NCI-H1436 (cell line): Measurements from ENCODE around the gene IL17B.
A peak's percentile ranks its signal among the peaks of the same experiment; 100 is the strongest.

Experiments used
- DNase-seq: peaks from one replicate; lab custom pipeline; 2025; lab: John Stamatoyannopoulos, UW

Gene IL17B

GRCh38 chr5:149376711-149377447 lies 2.2 kb downstream of the IL17B start:
- no peak for DNase-seq

GRCh38 chr5:149376104-149376503 lies 3.0 kb downstream of the IL17B start:
- no peak for DNase-seq

- no peak for DNase-seq
Measured at GRCh38 chr5:149375434-149375833, 3.7 kb downstream of the IL17B start.

- DNase-seq: no peak
Measured at GRCh38 chr5:149374801-149375200, 4.3 kb downstream of the IL17B start.

- DNase-seq: no peak
Measured at GRCh38 chr5:149374303-149374702, 4.8 kb downstream of the IL17B start.

- no peak for DNase-seq
Measured at GRCh38 chr5:149372932-149373331, 6.2 kb downstream of the IL17B start.

GRCh38 chr5:149372076-149372795 lies 6.9 kb downstream of the IL17B start:
- DNase-seq: no peak

GRCh38 chr5:149371296-149371962 lies 7.7 kb downstream of the IL17B start:
- DNase-seq: peak; percentile 54

GRCh38 chr5:149370878-149371277 lies 8.2 kb downstream of the IL17B start:
- no peak for DNase-seq

GRCh38 chr5:149367972-149368645 lies 11.0 kb downstream of the IL17B start:
- DNase-seq: no peak

- peak; percentile 75 for DNase-seq
Measured at GRCh38 chr5:149367249-149367971, 11.7 kb downstream of the IL17B start.

- no peak for DNase-seq
Measured at GRCh38 chr5:149366169-149366729, 12.8 kb downstream of the IL17B start.

- no peak for DNase-seq
Measured at GRCh38 chr5:149365418-149365817, 13.7 kb downstream of the IL17B start.

- DNase-seq: no peak
Measured at GRCh38 chr5:149364719-149365118, 14.4 kb downstream of the IL17B start.

GRCh38 chr5:149363936-149364335 lies 15.2 kb downstream of the IL17B start:
- DNase-seq: no peak

- DNase-seq: no peak
Measured at GRCh38 chr5:149363358-149363757, 15.7 kb downstream of the IL17B start.

GRCh38 chr5:149362541-149362940 lies 16.6 kb downstream of the IL17B start:
- no peak for DNase-seq

GRCh38 chr5:149360272-149360671 lies 18.8 kb downstream of the IL17B start:
- no peak for DNase-seq

- DNase-seq: no peak
Measured at GRCh38 chr5:149358868-149359495, 20.1 kb downstream of the IL17B start.

GRCh38 chr5:149358294-149358651 lies 20.8 kb downstream of the IL17B start:
- no peak for DNase-seq
